Amniotic stem cell (primary cell): ENCODE measurements around the gene GTPBP6.
"Not testable (repeated sequence)": the region's sequence is repeated elsewhere in the genome, so short reads cannot be mapped to it uniquely, and the experiment has no call there.

Experiments used
- DNase-seq: peaks from one replicate; lab custom pipeline; 2025; lab: John Stamatoyannopoulos, UW

Gene GTPBP6

GRCh38 chrX:264006-264405, 54.6 kb downstream of the GTPBP6 start:
- not testable (repeated sequence) for DNase-seq

GRCh38 chrX:262381-262909, 56.2 kb downstream of the GTPBP6 start:
- no peak for DNase-seq

GRCh38 chrX:261919-262352, 56.7 kb downstream of the GTPBP6 start:
- DNase-seq = no peak

GRCh38 chrX:261167-261918, 57.3 kb downstream of the GTPBP6 start:
- no peak for DNase-seq

- DNase-seq = no peak
These were observed 58.8 kb downstream of the GTPBP6 start for GRCh38 chrX:259692-260355.

GRCh38 chrX:258291-259040, 60.1 kb downstream of the GTPBP6 start:
- no peak for DNase-seq

- DNase-seq = no peak
These were observed 60.8 kb downstream of the GTPBP6 start for GRCh38 chrX:257681-258289.

GRCh38 chrX:257054-257453, 61.5 kb downstream of the GTPBP6 start:
- DNase-seq = not testable (repeated sequence)

- no peak for DNase-seq
These were observed 62.7 kb downstream of the GTPBP6 start for GRCh38 chrX:255923-256331.
